Stimulated activated naive CD4-positive, alpha-beta T cell treated with Interleukin-2 at 50 U/mL for 16 hours (primary cell): ENCODE measurements around the gene LTBP2.
A peak's percentile ranks its signal among the peaks of the same experiment; 100 is the strongest.

Experiments used
- DNase-seq: peaks from one replicate; lab custom pipeline; 2025; lab: John Stamatoyannopoulos, UW

LTBP2 gene

GRCh38 chr14:74507085-74507484 lies 105.0 kb downstream of the LTBP2 start:
- no peak for DNase-seq

DNA sequence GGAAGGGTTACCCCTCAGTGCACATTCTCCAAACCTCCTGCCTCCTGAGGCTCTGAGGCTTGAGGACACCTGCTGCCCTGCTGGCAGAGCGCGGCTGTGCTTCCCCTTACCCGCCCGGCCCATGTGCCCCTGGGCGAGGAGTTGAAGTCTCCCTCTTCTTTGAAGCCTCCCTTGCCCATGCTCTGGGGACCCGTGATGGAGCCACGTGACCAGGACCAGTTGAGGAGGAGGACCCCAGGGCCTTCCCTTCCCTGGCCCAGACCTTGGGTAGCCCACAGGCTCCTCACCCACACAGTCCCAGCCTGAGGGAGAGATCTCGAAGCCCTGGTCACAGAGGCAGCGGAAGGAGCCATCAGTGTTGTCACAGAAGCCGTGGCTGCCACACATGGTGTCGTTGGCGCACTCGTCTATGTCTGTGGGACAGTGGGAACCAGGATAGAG lies 105.6 kb downstream of the LTBP2 start:
- no peak for DNase-seq

GRCh38 chr14:74505831-74506230 lies 106.2 kb downstream of the LTBP2 start:
- no peak for DNase-seq

DNA sequence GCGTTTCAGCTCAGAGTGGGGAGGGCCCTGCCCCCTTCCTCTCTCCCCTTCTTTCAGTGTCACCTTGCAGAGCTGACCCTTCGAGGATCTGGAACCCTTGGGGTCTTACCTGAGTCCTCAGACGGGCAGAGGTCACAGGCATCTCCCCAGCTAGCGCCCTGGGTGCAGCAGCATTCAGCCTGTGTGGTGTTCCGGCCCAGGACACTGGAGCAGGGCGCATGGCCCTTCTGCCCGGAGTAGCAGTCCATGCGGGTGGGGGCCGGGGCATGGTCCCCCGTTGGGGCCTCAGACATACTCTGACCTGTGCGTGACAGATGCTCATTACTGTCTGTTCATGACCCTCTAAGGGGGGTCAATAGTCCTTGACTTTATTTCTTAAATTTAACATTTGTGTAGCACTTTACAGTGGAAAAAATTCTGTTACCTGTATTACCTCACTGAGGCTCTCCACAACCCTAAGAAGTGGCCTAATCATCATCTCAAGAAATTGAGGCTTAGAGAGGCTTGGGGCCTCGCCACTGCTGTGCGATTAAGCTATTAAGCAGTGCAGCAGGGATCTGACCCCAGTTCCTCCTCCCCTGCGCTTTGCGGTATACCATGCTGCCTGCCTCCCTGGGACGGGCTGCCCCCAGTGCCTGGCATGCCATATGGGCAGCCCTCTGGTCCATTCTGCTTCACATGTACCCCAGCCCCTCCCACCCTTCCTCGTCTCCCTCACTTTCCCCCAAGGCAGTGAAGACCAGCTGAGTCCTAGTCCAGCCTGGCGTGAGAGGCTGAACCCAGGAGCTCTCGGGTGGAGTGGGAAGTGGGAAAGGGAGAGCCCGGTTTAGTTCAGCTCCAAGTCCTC lies 106.9 kb downstream of the LTBP2 start:
- DNase-seq, result no peak

DNA sequence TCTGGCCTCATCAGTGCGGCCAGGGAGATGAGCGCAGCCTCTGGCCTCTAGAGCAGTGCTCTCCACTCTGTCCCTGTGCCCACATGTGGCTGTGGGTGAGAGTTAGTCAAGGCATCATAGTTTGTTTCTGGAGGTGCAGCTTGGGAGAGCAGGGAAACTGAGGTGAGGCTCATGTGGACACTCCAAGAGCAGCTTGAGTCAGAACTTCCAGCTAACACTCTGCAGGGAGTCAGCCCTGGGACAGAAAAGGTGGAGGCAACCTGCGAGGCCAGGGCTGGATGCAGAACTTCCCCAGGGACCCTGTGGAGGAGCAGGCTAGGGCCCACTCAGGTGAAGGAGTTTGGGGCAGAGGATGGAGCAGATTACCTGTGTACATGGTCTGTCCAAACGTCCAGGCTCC lies 107.6 kb downstream of the LTBP2 start:
- no peak for DNase-seq

GRCh38 chr14:74503938-74504335 lies 108.1 kb downstream of the LTBP2 start:
- no peak for DNase-seq

GRCh38 chr14:74503291-74503937 lies 108.6 kb downstream of the LTBP2 start:
- no peak for DNase-seq

GRCh38 chr14:74502236-74503019 lies 109.6 kb downstream of the LTBP2 start:
- no peak for DNase-seq

- DNase-seq, result no peak
These were observed 110.3 kb downstream of the LTBP2 start for GRCh38 chr14:74501691-74502090.

GRCh38 chr14:74501135-74501614 lies 110.9 kb downstream of the LTBP2 start:
- DNase-seq, result no peak

DNA sequence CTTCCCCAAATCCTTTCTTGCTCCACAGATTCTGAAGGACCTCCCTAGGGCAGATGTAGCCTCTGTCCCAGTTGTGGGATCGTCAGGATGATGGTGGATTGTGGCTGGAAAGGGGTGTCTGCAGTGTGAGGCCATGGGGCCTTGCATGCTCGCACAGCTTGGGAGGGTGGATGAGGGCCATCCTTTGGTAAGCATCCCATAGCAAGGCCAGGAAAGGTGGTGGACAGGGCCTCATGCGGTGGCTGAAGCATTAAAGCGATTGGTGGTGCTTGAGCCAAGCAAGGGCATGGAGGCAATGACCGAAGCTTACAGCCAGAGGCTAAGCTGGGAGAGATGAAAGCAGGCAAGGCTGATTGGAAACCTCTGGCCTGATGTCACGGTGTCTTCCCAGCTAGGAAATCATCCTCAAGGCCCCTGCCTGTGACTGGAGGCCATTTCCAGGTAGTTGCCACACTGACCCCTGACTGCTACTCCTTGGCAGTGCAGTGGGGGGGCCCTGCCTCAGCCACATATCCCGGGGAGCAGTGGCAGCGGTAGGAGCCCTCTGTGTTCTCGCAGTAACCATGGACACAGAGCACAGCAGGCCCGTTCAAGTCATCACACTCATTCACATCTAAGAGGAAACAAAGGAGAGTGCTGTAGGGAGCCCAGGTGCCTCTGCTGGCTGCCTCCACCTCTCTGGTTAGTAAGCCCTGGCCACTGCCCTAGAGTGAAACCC lies 111.5 kb downstream of the LTBP2 start:
- no peak for DNase-seq

DNA sequence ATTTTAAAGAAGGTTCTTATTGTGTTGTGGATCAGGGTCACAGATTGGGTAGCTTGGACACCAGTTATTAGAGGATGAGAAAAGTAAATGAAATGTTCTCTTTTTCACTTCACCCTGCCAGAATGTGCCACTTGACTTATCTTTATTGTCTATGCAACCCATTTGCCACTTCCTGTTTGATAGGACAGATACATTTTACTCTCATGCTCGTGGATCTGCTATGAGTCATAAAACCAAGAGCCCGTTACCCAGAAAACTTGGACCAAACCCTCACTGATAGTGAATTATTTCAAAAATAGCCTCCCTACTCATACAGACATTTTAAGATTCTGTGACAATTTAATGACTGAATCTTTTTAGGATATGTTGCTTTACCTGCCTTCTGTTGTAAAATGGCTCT lies 116.7 kb downstream of the LTBP2 start:
- no peak for DNase-seq

DNA sequence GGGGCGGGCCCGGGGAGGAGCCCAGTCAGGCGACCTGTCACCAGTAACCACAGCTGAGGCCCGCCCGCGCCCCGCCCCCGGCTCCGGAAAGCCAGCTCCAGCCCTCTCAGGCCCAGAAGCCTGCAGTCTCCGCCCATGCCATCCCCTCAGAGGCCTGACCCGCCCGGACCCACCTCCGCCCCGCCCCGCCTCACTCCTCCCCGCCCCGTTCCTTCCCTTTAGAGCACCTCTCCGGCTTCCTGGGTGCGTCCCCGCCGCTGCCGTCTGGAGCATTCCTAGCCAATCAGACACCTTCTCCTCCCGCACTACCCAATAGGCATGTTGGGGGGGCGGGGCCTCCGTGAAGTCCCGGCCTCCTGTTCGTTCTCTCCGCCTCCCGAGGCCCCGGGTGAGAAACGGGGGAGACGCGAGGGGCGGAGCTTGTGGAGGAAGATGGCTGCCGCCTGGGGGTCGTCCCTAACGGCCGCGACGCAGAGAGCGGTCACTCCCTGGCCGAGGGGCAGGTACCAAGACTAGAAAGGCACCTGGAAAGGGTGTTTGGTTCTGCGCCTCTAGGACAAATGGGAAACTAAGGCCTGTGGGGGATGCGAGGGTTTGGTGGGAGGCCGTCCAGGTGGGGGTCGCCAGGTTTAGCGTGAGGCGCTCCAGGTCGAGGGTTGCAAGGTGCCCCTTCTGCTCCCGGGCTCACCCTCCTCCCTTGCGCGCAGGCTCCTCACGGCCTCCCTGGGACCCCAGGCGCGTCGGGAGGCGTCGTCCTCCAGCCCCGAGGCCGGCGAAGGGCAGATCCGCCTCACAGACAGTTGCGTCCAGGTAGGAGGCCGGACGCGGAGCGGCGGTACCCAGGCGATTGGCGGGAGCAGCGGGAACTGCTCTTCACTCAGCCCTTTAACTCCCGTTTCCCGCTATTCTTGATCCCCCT lies 118.4 kb downstream of the LTBP2 start, which contains the start of gene ISCA2:
TSS of gene ISCA2 (plus strand) at position 423 of the 919 bp plus-strand sequence. CDS start at position 433, 10 bp downstream.
- DNase-seq, result peak; percentile 100

DNA sequence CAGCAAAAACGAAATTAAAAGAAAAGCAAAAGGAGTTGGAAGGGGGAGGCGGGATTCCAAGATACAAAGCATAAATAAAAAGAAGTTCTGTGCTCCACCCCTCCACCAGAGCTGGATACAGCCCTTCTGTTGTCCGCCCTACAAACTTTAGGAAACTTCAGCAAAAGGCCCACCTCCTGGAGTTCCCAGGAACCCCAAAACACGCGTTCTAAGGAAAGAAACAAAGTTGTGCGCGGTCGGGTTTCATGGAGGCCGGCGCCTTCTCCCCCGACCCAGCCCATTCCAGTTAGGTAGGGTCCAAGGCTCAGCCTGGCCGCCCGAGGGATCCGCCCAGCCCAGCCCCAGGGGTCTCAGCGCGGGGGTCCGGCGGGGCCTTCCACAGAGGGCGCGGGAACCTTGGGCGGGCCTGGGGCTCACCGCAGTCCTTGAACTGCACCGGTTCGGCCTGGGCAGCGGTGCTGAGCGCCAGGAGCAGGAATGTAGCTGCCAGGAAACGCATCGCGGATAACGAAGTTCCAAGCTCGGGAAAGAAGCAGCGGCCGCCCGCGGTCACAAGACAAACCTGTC lies 119.2 kb downstream of the LTBP2 start, which contains the start of gene NPC2:
TSS of gene NPC2 (minus strand) at position 530 of the 567 bp plus-strand sequence. CDS start at position 499, 31 bp downstream.
- no peak for DNase-seq

GRCh38 chr14:74491956-74492775 lies 119.9 kb downstream of the LTBP2 start:
- no peak for DNase-seq

- DNase-seq, result no peak
These were observed 121.6 kb downstream of the LTBP2 start for GRCh38 chr14:74490486-74490885.

GRCh38 chr14:74488786-74489397 lies 123.1 kb downstream of the LTBP2 start:
- no peak for DNase-seq

DNA sequence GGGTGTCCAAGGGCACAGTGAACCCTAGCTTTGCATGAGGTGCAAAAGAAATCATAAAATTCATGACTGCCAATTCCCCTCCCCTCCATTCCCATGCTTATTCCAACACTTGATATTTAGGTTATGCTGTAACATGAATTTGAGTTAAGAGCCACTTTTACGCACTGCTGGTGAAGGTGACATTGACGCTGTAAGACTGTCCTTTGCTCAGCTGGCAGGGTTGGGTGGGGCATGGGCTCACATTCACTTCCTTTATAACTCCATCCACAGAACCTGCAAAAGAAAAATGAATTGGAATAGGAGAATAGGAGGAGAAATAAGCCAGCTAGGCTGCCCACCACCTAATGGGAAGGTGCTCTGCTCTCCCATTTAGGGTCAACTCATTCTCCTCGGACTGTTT lies 125.9 kb downstream of the LTBP2 start:
- no peak for DNase-seq

DNA sequence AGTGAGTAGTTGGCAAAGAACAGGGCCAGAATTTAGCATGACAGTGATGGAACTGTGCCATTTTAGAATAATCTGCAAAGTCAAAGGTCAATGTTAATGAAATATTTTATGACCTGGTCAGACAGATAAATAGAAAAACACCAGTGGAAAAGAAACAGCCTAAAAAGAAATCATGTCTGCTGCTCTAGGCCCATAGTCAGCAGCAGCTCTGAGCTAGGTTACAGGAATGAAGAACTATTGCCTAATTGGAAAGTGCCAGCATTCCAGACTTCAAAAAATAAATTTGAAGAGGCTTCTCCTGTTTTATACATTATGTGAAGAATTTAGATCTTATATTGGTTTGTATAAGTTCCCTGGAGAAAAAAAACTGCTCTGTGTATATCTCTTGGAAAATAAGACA lies 128.7 kb downstream of the LTBP2 start:
- DNase-seq, result no peak
